Fibroblast of the aortic adventitia (primary cell): Measurements from ENCODE around the gene RFT1. TPM values are rescaled to one million over a fixed set of nuclear protein-coding genes. Genes with fewer than 3 reads are reported as not detected.
"Not testable (repeated sequence)": the region's sequence is repeated elsewhere in the genome, so short reads cannot be mapped to it uniquely, and the experiment has no call there.

Experiments
- DNase-seq: peaks from one replicate; pipeline ENCODE4 v3.0.0-alpha.2; 2010; ENCODE audit warnings: low read depth
- H3K4me3 ChIP-seq: 2 replicates; pipeline ENCODE4 v1.5.1; 2011; ENCODE audit warnings: low read depth, mild to moderate bottlenecking, control low read depth, low read length, moderate library complexity
- CTCF ChIP-seq: IDR thresholded peaks from 2 replicates; pipeline ENCODE4 v1.5.1; 2011; ENCODE audit warnings: mild to moderate bottlenecking, low read length, control low read depth, inconsistent platforms; ENCODE audit not compliant: insufficient read depth
- total RNA-seq: library from RNA; depleted of rRNA; stranded (reverse); fragments of >200 nt; gene quantifications from 2 replicates; pipeline ENCODE4 v1.2.3, GENCODE V29; 2012; ENCODE audit warnings: low replicate concordance

The RFT1 gene
- total RNA-seq, 1 donor: 15.4 TPM

- DNase-seq: no peak
- TF ChIP-seq CTCF: no peak
- no peak overlapping the region for H3K4me3 ChIP-seq
These were observed 23.7 kb upstream of the RFT1 start for GRCh38 chr3:53153980-53154379.

GRCh38 chr3:53153264-53153823 is 23.1 kb upstream of the RFT1 start:
- no peak overlapping the region for H3K4me3 ChIP-seq
- DNase-seq: no peak
- TF ChIP-seq CTCF: no peak

- no peak overlapping the region for H3K4me3 ChIP-seq
- TF ChIP-seq CTCF: no peak
- no peak for DNase-seq
These were observed 21.8 kb upstream of the RFT1 start for GRCh38 chr3:53151870-53152660.

GRCh38 chr3:53151465-53151864 is 21.2 kb upstream of the RFT1 start:
- DNase-seq: no peak
- TF ChIP-seq CTCF: no peak
- H3K4me3 ChIP-seq: no peak overlapping the region

- H3K4me3 ChIP-seq, DNase-seq: not testable (repeated sequence)
These were observed 20.8 kb upstream of the RFT1 start for GRCh38 chr3:53151086-53151438.

GRCh38 chr3:53150247-53151085 is 20.2 kb upstream of the RFT1 start:
- DNase-seq: peak; percentile 56
- no peak overlapping the region for H3K4me3 ChIP-seq
- no peak for TF ChIP-seq CTCF

- TF ChIP-seq CTCF: no peak
- no peak for DNase-seq
- H3K4me3 ChIP-seq: no peak overlapping the region
These were observed 19.5 kb upstream of the RFT1 start for GRCh38 chr3:53149699-53150098.
